ENCODE data around the gene TMEM127.
A peak's percentile ranks its signal among the peaks of the same experiment; 100 is the strongest.
"Not testable (repeated sequence)": the region's sequence is repeated elsewhere in the genome, so short reads cannot be mapped to it uniquely, and the experiment has no call there.

TMEM127 gene

GRCh38 chr2:96305091-96305978, 39.5 kb upstream of the TMEM127 start, which contains the start of gene SNRNP200:
SNRNP200 (minus strand) TSS chr2:96305546; CDS start chr2:96305437, 109 bp downstream.
- Histone ChIP-seq H3K4me3 (ENCODE audit: low read depth, low read length) (peak within 1 kb of the TSS; percentile 99), H3K27me3 (replicated peaks) (no peaks in the 10 kb centered on the region), H3K27ac (peak within 1 kb of the TSS; percentile 33), H3K36me3 (replicated peaks) (peaks cover 30% of the 10 kb centered on the region)
- DNase-seq = peak; percentile 56
- no peak for TF ChIP-seq CTCF (IDR thresholded peaks at IDR 0.05; ENCODE audit: low read depth, low read length, missing control alignments)
- in situ Hi-C loops (cut with HindIII; ENCODE audit: low pct_ligation_motif_present, low sequenced_read_pairs) = no loop called here

GRCh38 chr2:96304606-96305005, 38.8 kb upstream of the TMEM127 start:
- peak overlapping the region; percentile 99 for H3K4me3 ChIP-seq (ENCODE audit: low read depth, low read length)
- peaks cover 37% of the 10 kb centered on the region for H3K36me3 ChIP-seq (replicated peaks)
- no peak for DNase-seq
- H3K27me3 ChIP-seq (replicated peaks) = no peaks in the 10 kb centered on the region
- TF ChIP-seq CTCF (IDR thresholded peaks at IDR 0.05; ENCODE audit: low read depth, low read length, missing control alignments) = no peak
- H3K27ac ChIP-seq = no peak overlapping the region
- in situ Hi-C loops (cut with HindIII; ENCODE audit: low pct_ligation_motif_present, low sequenced_read_pairs) = no loop called here

- Histone ChIP-seq H3K27ac (no peak overlapping the region), H3K4me3 (ENCODE audit: low read depth, low read length) (no peak overlapping the region), H3K27me3 (replicated peaks) (no peaks in the 10 kb centered on the region), H3K36me3 (replicated peaks) (peaks cover 65% of the 10 kb centered on the region)
- TF ChIP-seq CTCF (IDR thresholded peaks at IDR 0.05; ENCODE audit: low read depth, low read length, missing control alignments) = no peak
- in situ Hi-C loops (cut with HindIII; ENCODE audit: low pct_ligation_motif_present, low sequenced_read_pairs) = no loop called here
- no peak for DNase-seq
These were observed 36.1 kb upstream of the TMEM127 start for GRCh38 chr2:96301865-96302264.

GRCh38 chr2:96296925-96297324, 31.1 kb upstream of the TMEM127 start:
- H3K4me3 ChIP-seq (ENCODE audit: low read depth, low read length) = no peak overlapping the region
- DNase-seq = no peak
- H3K36me3 ChIP-seq (replicated peaks) = peaks cover 92% of the 10 kb centered on the region
- no peak overlapping the region for H3K27ac ChIP-seq
- TF ChIP-seq CTCF (IDR thresholded peaks at IDR 0.05; ENCODE audit: low read depth, low read length, missing control alignments) = no peak
- in situ Hi-C loops (cut with HindIII; ENCODE audit: low pct_ligation_motif_present, low sequenced_read_pairs) = no loop called here
- no peaks in the 10 kb centered on the region for H3K27me3 ChIP-seq (replicated peaks)

GRCh38 chr2:96294271-96294670, 28.5 kb upstream of the TMEM127 start:
- in situ Hi-C loops (cut with HindIII; ENCODE audit: low pct_ligation_motif_present, low sequenced_read_pairs); H3K27me3 ChIP-seq (replicated peaks); DNase-seq; H3K4me3 ChIP-seq (ENCODE audit: low read depth, low read length); H3K27ac ChIP-seq: not testable (repeated sequence)
- H3K36me3 ChIP-seq (replicated peaks) = peaks cover 92% of the 10 kb centered on the region

GRCh38 chr2:96291751-96292150, 26.0 kb upstream of the TMEM127 start:
- no peaks in the 10 kb centered on the region for H3K27me3 ChIP-seq (replicated peaks)
- TF ChIP-seq CTCF (IDR thresholded peaks at IDR 0.05; ENCODE audit: low read depth, low read length, missing control alignments) = no peak
- DNase-seq = no peak
- H3K4me3 ChIP-seq (ENCODE audit: low read depth, low read length) = no peak overlapping the region
- H3K36me3 ChIP-seq (replicated peaks) = peaks cover 92% of the 10 kb centered on the region
- H3K27ac ChIP-seq = no peak overlapping the region
- in situ Hi-C loops (cut with HindIII; ENCODE audit: low pct_ligation_motif_present, low sequenced_read_pairs) = no loop called here

Measured in brain microvascular endothelial cell (primary cell).